SK-N-DZ (cell line): ENCODE data around the gene UBASH3A.
"Not testable (repeated sequence)": the region's sequence is repeated elsewhere in the genome, so short reads cannot be mapped to it uniquely, and the experiment has no call there.

Source experiments
- DNase-seq: peaks from one replicate; pipeline ENCODE4 v3.0.0-alpha.2; 2015; ENCODE audit warnings: low spot score

UBASH3A gene

DNA sequence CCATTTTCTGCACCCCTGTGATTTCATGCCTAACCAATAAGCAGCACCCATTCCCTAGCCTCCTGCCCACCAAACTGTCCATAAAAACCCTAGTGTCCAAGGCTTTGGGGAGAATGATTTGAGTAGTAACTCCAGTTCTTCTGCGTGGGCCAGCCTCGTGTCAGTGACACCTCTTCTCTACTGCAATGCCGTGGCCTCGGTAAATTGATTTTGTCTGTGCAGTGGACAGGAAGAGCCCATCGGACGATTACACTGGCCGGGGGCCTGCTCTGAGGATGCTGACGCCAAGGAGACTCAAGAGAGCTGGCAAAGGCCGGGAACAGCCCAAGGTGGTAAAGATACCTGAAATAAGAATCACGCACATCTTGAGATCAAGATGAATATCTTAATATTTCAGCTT is 63.0 kb downstream of the UBASH3A start:
- DNase-seq: no peak

DNA sequence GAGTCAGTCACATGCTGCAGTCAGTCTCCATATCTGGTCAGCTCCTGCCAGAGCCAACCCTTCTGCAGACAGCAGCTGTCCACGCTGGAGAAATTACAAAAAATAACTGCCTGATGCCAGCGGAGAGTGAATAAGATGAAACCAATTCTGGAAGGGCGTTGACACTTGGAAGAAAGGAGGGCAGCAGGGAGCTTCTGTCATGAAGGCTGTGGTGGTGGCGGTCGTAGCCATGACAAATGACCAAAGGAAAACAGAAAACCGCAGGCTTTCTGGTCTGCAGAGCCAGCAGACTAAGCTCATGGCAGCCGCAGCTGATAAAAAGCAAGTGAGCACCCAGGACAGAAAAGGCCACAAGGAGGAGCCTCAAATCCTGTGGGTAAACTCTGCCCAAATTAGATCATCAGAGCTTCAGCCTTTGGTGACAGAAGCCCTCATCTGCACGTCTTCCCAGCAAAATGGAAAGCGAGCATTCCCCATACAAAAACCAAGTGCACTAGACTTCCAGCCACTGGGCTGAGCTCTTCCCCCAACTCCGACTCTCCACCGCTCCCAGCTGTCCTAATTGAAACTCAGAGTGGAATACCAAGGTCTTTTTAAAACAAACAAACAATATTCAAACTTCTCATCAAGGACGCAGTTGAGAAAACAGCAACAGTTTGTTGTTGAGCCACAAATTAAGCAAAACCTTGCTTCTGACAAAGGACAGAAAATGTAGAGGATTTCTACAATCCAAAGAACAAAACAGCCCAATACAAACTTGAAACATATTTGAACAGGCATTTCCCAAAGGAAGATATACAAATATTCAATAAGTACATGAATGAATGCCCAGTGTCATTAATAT is 63.7 kb downstream of the UBASH3A start:
- peak; percentile 52 for DNase-seq

DNA sequence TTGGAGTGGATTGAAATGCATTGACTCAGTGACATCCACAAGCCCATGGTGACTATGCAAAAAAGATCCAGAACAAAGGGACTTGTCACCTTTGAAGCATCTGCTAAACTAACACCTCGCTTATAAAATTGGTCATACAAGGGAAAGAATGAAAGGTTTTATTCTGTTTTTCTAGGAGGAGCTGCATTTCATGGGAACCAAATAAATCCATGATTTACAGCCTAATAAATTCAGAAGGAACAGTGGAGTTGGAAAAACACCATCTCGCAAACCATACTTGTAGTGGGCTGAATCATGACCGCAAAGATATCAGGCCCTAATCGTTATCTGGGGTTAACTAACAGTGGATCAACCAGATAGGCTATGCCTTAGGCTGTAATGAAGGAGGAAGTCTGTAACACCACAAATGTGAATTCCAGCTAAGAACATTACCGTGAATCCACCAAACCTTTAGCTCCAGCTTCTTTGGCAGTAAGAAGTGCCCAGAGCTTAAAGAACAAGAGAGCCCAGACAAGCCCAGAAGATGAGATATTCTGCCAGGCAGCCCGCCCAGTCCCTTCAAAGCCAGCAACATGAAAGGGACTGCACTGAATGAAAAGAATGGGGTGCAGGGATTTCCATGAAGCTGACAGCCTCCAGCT is 64.9 kb downstream of the UBASH3A start:
- DNase-seq: no peak

DNA sequence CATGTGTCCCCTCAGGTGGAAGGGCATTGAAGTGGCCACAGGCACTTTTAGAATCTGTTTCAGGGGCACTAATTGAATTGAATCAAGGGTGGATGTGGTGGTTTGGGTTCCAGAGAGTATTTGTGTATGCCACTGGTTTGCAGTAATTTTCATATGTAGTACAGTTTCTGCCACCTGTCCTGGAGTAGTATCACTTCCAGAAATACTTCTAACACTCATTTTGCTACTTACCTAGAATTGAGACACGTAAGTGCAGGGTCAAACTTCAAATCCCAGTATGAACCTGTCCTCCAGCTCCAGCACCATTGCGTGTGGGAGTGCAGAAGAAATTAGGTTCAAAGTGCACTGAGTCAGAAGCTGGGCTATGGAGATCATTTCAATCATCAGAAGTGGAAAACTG is 65.6 kb downstream of the UBASH3A start:
- DNase-seq: no peak

DNA sequence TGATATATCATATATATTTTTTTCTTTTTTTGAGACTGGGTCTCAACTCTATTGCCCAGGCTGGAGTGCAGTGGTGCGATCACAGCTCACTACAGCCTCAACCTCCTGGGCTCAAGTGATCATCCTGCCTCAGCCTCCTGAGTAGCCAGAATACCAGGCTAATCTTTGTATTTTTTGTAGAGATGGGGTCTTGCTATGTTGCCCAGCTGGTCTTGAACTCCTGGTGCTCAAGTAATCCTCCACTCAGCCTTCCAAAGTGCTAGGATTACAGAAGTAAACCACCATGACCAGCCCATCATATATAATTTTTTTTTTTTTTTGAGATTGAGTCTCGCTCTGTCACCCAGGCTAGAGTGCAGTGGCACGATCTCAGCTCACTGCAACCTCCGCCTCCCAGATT is 66.0 kb downstream of the UBASH3A start:
- not testable (repeated sequence) for DNase-seq

DNA sequence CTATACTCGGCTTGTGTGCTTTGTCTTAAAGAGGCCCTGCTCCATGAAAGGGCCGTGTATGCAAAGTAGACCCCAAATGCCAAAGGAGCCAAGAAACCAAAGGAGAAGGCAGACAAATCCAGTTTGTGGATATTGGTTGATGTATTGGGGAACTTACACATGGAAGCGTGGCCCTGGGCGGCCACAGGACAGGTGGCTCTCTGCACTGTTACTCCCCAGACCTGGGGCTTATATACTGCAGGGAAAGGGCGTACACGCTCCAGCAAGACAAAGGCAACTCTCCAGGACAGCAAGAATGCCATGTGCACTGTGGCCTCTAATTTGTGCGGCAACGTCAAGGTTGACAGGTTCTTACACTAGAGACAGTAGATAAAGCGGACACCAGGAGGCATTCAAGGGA is 67.5 kb downstream of the UBASH3A start:
- DNase-seq: no peak

DNA sequence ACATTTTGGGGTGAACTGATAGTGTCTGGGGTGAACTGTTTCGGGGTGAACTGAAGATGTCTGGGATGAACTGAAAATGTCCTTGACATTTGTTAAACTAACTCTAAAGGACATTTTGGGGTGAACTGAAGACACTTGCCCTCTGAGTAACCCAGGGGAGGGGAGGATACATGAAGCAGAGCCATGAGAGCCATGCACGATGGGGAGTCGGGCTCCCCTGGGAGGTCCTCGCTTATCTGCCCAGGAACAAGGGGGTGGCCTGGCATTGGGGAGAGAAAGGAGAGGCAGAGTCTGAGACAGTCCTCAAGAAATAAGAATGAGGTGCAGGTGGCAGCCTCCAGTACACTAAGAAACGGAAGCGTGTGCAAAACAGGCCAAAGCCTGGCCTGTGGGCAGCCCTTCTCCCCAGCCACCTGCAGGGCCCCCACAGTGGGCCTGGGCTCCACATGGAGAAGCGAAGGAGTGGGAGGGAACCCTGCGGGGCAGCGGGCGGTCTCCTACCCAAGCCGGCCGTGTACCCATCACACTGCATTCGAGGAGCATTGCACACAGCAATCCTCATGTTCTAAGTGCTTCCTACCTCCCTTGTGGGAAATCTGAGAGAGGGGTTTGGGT is 68.1 kb downstream of the UBASH3A start:
- no peak for DNase-seq

DNA sequence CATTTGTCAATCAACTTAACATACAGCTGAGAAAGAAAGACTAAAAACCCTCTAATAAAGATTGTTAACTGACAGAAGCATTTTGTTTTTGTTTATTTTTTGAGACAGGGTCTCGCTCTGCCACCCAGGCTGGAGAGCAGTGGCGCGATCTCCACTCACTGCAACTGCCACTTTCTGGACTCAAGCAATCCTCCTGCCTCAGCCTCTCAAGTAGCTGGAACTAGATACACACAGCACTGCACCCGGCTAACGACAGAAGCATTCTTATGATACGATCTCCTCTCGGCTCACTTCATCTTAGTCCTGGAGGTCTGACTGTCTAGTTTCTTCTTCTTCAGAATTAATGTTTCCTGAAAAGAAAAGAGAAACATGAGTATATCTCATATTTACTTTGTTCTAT is 68.8 kb downstream of the UBASH3A start:
- DNase-seq: no peak

DNA sequence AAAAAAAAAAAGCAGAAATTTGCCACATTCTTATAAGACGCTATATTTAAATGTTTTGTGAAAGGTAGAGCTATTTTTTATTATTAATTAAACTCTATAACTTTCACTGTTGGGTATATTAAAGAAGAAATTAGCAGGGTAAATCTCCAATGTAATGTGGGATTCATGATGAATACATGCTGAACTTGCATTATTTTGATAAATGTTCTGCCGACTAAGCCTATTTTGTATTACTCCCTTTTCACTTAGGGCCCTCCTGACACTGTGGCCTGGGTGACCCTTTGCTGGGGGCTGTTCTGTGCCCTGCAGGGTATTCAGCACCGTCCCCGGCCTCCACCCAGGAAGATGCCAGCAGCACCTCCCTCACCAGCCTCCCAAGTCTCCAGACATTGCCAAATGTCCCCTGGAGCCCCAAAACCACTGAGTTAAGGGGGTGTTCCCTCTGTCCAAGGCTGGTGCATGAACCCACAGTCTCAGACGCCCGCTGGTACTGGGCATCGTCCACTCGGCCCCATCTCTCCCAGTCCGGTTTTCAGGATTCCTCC is 69.9 kb downstream of the UBASH3A start:
- DNase-seq: no peak

DNA sequence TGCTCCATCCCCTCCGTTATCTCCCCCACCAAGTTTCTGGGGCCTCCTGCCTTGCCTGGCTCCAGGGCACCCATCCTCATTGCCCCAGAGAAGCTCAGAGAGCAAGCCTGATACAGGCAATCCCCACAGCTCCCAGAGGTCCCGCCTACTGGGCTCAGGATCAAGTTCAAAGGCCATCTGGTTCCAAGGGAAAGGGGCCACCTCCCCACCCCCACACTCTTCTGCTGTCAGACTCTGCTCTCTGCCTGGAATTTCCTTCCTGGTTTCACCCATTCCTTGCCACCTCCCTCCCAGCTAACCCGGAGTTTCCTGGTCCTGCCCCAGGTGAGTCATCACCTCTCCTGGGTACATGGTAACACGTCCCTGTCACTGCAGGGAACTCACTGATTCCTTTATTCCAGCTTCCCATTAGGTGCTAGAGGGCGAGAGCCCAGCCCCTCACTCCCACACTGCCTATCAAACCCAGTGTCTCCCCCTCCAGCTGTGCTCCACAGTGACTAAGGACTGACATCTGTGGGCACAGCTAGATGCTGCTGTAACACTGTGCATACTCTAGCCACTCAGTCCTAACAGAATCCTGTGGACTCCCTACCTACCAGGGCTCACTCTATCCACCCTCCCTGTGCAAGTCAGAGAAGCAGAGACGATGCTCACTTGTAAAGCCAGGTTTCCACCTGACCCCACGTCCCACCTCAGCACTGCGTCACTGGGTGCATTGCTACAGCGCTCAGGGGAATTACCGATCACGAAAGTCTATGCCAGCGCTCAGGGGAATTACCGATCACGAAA is 70.5 kb downstream of the UBASH3A start:
- no peak for DNase-seq

DNA sequence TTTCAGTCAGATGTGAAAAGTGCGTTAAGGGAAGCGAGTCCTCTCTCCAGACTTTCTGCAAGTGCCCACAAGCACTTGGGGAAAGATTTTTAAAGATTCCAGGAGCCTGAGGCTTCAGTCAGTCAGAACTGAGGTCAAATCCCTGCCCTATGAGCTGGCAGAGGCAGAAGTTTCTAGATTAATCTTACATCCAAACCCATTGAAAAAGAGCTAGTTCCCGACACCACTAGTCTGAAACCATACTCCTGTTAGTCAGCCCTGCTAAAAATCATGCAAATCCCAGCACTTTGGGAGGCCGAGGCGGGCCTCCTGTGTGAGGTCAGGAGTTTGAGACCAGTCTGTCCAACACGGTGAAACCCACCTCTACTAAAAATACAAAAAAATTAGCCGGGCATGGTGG is 71.3 kb downstream of the UBASH3A start:
- DNase-seq: no peak

DNA sequence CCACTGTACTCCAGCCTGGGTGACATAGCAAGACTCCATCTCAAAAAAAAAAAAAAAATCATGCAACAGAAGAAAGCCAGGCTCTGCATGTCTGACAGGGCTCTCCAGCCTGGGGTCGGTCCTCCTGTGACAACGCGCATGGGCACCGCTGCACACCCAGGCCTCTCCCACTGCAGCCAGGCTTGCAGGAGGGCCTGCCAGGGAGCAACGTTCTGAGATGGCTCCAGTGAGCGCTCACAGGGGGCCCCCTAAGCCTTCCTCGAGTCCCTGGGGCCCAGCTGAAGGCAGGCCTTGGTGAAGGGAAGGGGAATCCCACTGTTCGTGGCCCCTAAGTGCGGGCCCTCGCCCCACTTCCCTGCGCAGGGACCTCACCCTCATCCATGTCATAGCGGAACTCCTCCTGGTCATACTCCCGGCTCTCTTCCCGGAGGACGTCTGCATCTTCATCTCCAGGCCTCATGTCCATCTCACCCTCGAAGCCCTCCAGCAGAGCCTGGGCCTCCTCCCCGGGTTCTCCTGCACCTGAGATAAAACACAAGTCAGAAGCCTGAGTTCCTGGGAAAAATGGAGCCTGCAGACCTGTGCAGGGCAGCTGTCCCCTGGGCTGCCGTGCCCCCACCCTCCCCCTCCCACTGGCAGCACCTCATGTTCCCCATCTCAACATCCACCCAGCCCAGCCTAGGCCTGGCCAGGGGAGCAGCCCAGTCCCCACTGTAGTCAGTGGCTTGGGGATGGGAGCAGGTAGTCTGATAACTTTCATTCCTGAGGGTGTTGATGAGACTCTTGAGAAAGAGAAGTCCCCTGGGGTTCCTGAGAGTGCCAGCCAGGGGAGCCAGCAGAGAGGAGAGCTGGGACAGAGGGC is 72.1 kb downstream of the UBASH3A start:
- DNase-seq: no peak

DNA sequence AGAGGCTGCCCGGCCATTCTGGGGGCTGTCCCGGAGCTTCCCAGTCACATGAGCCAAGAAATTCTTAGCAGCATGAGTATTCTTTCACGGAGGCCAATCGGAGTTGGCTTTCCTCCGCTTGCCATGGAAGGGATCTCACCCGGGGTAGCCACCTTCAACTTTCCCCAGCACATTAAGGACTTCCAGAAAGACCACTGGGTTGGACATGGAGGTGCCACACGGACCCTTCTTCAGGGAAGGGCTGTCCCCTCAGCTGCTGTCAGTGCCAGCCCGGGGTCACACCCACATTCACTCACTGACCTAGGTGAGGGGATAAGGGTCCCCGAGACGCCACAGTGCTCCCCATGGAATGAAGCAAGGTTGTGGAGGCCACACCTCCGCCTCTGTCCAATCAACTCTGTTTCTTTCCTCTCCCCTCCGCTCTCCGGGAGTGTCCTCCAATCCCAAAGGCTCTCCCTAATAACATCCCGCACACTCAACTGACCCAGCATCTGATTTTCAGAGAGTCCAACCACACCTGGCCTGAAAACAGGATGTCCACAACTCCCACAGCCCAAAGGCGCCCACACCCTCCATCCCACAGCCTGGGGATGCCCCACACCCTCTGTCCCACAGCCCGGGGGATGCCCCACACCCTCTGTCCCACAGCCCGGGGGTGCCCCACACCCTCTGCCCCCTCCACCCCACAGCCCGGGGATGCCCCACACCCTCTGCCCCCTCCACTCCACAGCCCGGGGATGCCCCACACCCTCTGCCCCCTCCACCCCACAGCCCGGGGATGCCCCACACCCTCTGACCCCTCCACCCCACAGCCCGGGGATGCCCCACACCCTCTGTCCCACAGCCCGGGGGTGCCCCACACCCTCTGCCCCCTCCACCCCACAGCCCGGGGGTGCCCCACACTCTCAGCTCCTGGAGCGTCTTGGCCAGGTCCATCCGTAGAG is 73.0 kb downstream of the UBASH3A start:
- DNase-seq: no peak

DNA sequence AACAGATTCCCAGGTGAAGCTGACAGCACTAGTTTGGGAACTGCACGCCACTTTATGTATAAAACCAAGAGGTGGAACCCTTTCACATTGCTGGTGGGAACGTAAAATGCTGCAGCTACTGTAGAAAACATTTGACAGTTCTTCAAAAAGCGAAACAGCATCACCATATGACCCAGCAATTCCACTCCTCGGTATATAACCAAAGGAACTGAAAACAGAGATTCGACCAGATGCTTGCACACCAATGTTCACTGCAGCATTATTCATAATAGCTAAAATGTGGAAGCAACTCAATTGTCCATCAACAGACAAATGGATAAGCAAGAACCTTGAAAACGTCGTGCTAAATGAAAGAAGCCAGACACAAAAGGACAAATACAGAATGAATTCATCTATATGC is 74.8 kb downstream of the UBASH3A start:
- DNase-seq: no peak

DNA sequence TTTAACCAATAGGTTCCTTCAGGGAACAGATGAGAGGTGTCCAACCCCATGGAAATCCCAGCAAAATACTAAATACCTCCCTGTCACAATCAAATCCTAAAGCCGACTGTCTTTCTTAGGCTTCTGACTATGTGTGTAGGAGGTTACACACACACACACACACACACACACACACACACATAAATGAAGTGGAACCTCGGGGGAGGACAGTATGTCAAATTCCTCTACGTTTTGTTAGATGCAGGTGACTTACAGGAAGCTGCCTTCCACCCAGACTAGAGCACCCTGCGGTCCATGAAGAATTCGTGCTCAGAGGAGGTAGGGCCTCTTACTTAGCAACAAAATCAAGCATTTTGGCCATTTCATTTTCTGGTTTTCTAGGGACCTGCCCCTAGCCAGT is 75.9 kb downstream of the UBASH3A start:
- DNase-seq: no peak

DNA sequence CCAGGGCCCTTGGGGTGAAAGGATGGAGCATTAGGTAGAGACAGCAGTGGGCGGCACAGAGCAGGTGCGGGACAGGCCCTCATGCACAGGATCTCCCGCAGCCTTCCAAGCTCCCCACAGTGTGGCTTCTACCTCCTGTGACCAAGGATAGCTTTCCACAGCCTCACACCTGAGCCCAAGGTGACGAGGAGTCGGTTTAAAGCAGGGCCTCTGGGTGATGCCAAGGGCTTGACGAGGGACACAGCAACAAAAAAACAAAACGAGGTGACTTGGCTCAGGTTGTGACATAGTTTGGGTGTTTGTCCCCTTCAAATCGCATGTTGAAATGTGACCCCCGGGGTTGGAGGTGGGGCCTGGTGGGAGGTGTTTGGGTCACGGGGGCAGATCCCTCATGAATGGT is 77.0 kb downstream of the UBASH3A start:
- DNase-seq: no peak

DNA sequence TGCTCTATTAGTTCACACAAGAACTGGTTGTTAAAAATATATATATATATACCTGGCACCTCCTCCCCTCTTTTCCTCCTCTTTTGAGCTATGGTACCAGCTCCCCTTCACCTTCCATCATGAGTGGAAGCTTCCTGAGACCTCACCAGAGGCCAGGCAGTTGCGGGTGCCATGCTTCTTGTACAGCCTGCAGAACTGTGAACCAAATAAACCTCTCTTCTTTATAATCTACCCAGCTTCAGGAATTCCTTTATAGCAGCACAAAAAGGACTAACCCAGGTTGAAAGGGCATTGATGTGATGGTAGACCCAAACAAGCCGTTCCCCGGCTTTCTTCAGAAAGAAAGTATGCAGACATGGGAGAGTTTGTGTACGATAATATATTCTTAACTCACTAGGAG is 77.5 kb downstream of the UBASH3A start:
- no peak for DNase-seq

DNA sequence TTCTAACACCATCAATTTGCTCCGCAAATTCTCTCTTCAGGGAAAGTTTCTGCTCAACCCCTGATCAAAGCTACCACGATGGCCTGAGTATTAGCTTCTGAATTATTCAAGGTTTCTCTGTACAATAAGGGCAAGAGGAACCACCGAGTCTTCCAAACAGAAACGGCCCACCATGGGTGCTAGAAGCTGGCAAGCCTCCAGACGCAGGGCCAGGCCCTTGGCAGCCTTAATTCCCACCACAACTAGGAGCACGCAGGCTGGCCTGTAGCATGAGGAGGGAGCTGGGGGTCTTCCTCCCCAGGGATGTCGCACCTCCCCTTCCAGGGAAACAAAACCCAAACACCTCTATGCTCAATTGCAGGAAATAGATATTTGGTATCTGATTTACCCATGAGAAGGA is 81.3 kb downstream of the UBASH3A start:
- no peak for DNase-seq

DNA sequence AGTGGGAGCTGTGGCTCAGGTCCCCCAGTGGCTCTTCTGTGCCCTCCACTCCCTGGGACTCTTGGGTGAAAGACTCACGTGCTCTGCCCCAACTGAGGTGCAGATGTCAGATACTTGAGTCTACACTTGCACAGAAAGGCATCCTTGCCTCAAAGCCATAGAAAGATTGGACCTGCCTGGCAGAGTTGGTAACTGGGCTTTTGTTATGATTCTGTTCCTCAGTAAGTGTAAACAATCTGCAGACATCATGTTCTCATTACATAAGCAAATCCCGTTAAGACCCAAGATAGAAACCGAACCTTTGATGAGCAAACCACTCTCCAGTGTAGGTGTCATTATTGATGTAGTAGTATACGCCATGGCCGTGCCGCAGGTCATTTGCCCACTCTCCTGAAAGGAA is 82.4 kb downstream of the UBASH3A start:
- DNase-seq: no peak

DNA sequence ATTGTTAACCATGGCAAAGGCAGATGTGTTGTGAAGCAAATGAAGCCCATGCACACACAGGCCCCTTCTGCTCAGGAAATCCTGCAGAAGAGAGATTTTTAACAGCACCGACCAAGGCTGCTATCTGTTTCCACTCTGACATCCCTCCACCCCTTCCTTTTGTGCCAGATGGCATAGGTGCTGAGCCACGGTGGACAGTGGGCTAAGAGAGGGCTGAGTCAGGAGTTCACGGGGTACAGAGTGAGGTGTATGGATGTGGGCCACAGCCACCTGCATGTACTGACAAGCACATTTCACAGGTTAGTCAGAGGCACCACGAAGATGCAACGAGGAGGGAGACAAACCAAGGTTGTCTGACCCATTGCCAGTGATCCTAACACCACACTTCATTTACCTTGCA is 82.8 kb downstream of the UBASH3A start:
- no peak for DNase-seq
